ENCODE results near the gene INPP5A.

GRCh38 chr10:132665946-132666704 is 128.5 kb downstream of the INPP5A start:
- TF ChIP-seq, protein P1, sequence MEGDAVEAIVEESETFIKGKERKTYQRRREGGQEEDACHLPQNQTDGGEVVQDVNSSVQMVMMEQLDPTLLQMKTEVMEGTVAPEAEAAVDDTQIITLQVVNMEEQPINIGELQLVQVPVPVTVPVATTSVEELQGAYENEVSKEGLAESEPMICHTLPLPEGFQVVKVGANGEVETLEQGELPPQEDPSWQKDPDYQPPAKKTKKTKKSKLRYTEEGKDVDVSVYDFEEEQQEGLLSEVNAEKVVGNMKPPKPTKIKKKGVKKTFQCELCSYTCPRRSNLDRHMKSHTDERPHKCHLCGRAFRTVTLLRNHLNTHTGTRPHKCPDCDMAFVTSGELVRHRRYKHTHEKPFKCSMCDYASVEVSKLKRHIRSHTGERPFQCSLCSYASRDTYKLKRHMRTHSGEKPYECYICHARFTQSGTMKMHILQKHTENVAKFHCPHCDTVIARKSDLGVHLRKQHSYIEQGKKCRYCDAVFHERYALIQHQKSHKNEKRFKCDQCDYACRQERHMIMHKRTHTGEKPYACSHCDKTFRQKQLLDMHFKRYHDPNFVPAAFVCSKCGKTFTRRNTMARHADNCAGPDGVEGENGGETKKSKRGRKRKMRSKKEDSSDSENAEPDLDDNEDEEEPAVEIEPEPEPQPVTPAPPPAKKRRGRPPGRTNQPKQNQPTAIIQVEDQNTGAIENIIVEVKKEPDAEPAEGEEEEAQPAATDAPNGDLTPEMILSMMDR (IDR thresholded peaks at IDR 0.05), result no peak
- TF ChIP-seq POLR2A (IDR thresholded peaks at IDR 0.05), result no peak
